Stimulated activated CD8-positive, alpha-beta memory T cell treated with anti-CD3 and anti-CD28 coated beads, Interleukin-2, amount 100 ng/mL, for 48 hours (primary cell): ENCODE data around the gene R3HDML.

Experiments
- DNase-seq, 2 donors: peaks; one replicate each; pipeline ENCODE4 v3.0.0-alpha.2; 2020; ENCODE audit warnings: low read depth in 2 of 2

R3HDML gene

GRCh38 chr20:44364068-44364467 lies 27.2 kb downstream of the R3HDML start:
- DNase-seq, result no peak

- DNase-seq, result no peak
Observed at GRCh38 chr20:44364780-44365179, 27.9 kb downstream of the R3HDML start.

GRCh38 chr20:44367746-44368145 lies 30.9 kb downstream of the R3HDML start:
- no peak for DNase-seq

GRCh38 chr20:44370639-44371218 lies 33.9 kb downstream of the R3HDML start:
- no peak for DNase-seq

GRCh38 chr20:44382641-44383040 lies 45.8 kb downstream of the R3HDML start:
- DNase-seq, result no peak

GRCh38 chr20:44384423-44385027 lies 47.7 kb downstream of the R3HDML start:
- peak; percentile 79 to 84 for DNase-seq

- DNase-seq, result peak; percentile 53 to 76
Observed at GRCh38 chr20:44388466-44389023, 51.7 kb downstream of the R3HDML start.

- DNase-seq, result no peak
Observed at GRCh38 chr20:44389871-44390270, 53.0 kb downstream of the R3HDML start.

GRCh38 chr20:44390280-44390679 lies 53.4 kb downstream of the R3HDML start:
- no peak for DNase-seq

GRCh38 chr20:44392088-44392775 lies 55.4 kb downstream of the R3HDML start:
- DNase-seq, result no peak

- no peak for DNase-seq
Observed at GRCh38 chr20:44392776-44393607, 56.1 kb downstream of the R3HDML start.

GRCh38 chr20:44393608-44394451 lies 57.0 kb downstream of the R3HDML start:
- no peak for DNase-seq

GRCh38 chr20:44394452-44394701 lies 57.5 kb downstream of the R3HDML start:
- no peak for DNase-seq

- DNase-seq, result no peak
Observed at GRCh38 chr20:44394702-44395460, 58.0 kb downstream of the R3HDML start.

GRCh38 chr20:44395461-44396340 lies 58.9 kb downstream of the R3HDML start:
- no peak for DNase-seq

- DNase-seq, result no peak
Observed at GRCh38 chr20:44396369-44397130, 59.7 kb downstream of the R3HDML start.

GRCh38 chr20:44398335-44398734 lies 61.5 kb downstream of the R3HDML start:
- no peak for DNase-seq

- no peak for DNase-seq
Observed at GRCh38 chr20:44399446-44399845, 62.6 kb downstream of the R3HDML start.

GRCh38 chr20:44400671-44400969 lies 63.8 kb downstream of the R3HDML start:
- no peak for DNase-seq
